Measurements from ENCODE around the gene MGAT4C.

GRCh38 chr12:86228656-86229055, 27.5 kb downstream of the MGAT4C start:
- TF ChIP-seq POLR2AphosphoS5 (IDR thresholded peaks at IDR 0.05; ENCODE audit: low read depth, low read length) (no peak), POLR2A (IDR thresholded peaks at IDR 0.05; ENCODE audit: low read depth, low read length) (no peak), TAF1 (IDR thresholded peaks at IDR 0.05; ENCODE audit: borderline replicate concordance, low read depth, low read length) (no peak)
